ENCODE measurements around the gene ARHGAP44.

Gene ARHGAP44

GRCh38 chr17:13025687-13026086 lies 236.4 kb downstream of the ARHGAP44 start:
- no peak for DNase-seq

DNA sequence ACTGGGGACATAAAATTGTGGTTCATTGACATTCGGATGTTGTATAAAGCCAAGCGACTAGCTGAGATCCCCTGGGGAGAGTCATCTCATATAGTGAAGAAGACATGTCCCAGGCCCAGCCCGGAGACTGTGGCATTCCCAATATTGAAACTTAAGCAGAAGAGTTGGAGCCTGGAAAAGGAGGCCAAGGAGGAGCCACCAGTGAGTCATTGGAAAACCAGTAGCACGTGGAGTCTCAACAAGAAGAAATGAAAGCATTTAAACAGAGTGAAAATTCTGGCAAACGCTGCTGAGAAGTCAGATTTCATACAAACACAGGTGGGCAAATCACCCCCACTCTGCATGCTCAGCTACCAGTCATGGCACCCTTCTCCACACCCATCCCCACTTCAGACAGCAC lies 237.9 kb downstream of the ARHGAP44 start:
- no peak for DNase-seq

GRCh38 chr17:13029340-13029739 lies 240.0 kb downstream of the ARHGAP44 start:
- DNase-seq: no peak

DNA sequence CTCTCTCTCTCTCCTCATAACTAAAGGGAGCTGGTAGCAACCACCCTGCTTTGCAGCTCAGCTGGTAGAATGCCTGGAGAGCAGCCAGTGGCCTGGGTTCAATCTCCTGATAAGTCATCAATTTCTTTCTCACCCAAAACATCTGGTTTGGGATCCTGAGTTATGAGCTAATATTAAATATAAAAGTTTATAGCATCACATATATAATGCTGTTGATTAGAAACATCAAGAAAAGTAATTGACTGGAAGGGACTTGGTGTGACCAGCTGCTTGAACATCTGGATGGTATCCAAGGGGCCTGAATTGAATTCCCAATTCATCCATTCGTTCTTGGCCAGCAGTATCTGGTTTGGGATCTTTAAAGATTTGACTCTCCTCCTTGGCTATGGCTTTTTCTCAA lies 240.8 kb downstream of the ARHGAP44 start:
- no peak for DNase-seq

DNA sequence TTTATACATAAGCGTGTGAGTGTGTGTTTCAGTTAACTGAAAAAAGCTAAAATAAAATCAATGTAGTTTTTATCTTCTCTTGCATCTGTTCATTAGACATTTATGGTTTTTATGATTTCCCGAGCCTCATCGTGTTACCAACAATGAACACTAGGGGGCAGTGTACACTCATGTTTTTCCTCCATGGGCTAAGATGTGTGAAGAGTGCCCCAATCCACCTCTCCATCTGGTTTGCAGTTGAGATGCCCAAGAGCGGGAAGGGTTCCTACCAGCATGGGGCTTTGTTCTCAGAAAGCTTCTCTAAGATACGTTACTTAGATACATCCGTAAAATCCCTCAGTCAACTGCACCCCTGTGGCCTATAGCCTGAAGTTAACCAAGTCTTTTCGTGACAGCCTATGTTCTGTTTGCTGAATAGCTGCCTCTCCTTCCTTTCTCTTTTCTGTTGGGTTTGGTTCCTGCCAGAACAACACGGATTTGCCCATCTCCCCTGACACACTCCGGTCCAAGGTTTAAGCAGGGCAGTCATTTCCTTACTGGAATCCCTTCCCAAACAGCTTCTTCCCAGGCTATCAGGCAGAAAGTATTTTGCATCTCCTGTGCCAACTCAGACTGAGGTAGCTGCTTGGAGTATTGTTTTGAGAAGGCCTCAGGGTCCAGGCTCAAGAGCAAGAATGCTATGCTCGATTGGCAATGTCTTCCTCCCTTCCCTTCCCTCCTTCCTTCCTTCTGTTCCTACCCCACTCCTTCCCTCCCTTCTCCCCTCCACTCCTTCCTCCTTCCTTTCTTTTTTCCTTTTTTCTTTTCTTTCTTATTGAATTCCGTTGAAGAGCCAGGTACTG lies 241.4 kb downstream of the ARHGAP44 start:
- DNase-seq: peak; percentile 56

- DNase-seq: peak; percentile 58
These were observed 242.5 kb downstream of the ARHGAP44 start for GRCh38 chr17:13031718-13032350.

GRCh38 chr17:13035420-13035819 lies 246.1 kb downstream of the ARHGAP44 start:
- no peak for DNase-seq

DNA sequence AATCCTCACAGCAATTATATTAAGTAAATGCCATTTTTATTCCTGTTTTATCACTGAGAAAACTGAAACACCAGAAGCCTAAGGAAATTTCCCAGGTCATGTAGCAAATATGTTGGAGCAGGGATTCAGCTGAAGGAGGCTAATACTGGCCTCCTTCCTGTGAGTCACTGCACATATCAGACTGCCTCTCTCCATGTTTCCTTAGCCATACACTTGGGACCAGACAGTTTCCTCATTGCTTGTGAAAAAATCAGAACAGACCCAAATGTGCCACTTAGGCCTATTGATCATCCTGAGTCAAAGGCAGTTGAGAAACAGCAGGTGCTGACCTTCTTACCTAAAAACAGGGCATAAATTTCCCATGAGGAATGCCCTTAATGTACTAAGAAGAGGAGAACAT lies 247.5 kb downstream of the ARHGAP44 start:
- DNase-seq: no peak

DNA sequence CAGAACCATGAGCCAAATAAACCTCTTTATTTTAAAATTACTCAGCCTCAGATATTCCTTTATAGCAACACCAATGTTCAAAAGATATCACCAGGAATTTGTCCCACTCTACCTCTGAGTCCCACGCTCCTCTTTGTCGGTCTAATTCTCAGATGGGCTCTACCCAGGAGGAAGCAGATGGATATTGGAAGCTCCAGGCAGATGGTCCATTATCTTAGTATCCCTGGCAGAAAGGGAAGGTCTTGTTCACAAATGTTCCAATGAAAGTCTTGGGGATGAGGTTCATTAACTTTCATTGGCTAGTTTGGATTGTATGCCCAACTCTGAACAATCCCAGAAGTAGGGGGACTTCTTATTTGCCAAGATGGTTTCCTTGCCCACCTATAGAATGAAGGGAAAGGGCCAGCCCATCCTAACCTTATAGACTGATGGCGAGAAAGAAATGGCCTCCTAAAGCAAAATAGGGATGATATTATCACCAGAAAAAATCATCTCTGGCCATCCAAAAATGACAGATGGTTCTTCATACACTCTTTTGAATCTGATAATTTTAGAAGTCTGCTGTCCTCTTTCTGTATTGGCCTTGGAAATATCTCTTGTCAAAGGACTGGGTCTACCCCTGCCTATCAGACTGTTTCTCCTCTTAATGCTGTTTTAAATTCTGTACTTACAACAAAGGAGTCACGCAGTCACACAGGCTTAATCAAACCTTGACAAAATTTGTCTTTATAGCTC lies 249.8 kb downstream of the ARHGAP44 start:
- DNase-seq: no peak

Measured in activated CD4-positive, alpha-beta T cell treated with anti-CD3 and anti-CD28 coated beads, Interleukin-2, amount 50 U/mL, for 16 hours (primary cell).